Cardiac septum (tissue), 1 donor: ENCODE results near the gene RREB1. TPM values are rescaled to one million over a fixed set of nuclear protein-coding genes. Genes with fewer than 3 reads are reported as not detected.

ENCODE experiments used
- DNase-seq: peaks from one replicate; pipeline ENCODE4 v3.0.0-alpha.2; 2020; ENCODE audit warnings: low spot score
- intact Hi-C: fragments of 100-400 bp; cut with DNase I; formaldehyde crosslinking; loops from one replicate; pipeline ENCODE4 v1.14.0; 2022
- total RNA-seq: library from RNA; stranded (reverse); fragmentation: NEBNext Ultra II Directional; extraction: Animal tissue kit (Norgen Biotek cat#: 25700); gene quantifications from one replicate; pipeline ENCODE4 v1.2.1, GENCODE V29; 2021
- donor health status: DM: no; HTN: no; CAD: no.

The RREB1 gene
- total RNA-seq, 1 donor from 2014 or later: 27.8 TPM

- intact Hi-C loops: no loop called here
- DNase-seq: no peak
Measured at GRCh38 chr6:7175462-7175861, 67.7 kb downstream of the RREB1 start.

GRCh38 chr6:7176208-7176607 lies 68.4 kb downstream of the RREB1 start:
- no peak for DNase-seq
- intact Hi-C loops: no loop called here

GRCh38 chr6:7178280-7178679 lies 70.5 kb downstream of the RREB1 start:
- intact Hi-C loops: no loop called here
- DNase-seq: no peak

- no peak for DNase-seq
- intact Hi-C loops: no loop called here
Measured at GRCh38 chr6:7180751-7181150, 73.0 kb downstream of the RREB1 start.

DNA sequence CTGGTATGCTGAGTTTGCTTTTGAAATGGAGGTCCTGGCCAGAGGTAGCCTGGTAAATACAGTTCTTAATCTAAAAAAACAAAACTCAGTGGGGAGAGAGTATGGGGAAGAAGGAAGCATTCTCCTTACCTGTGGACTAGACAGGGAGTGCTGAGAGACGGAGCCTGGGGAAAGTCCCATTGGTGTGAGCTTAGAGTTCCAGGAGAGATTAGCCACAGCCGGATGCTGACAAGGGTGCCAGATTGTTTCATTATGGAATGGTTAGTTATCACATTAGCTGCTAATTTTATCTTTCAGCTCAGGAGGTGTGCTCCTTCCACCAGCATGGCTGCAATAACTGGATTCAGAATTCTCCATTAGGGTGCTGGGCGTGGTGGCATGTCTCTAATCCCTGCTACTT lies 75.9 kb downstream of the RREB1 start:
- intact Hi-C loops: no loop called here
- DNase-seq: no peak

GRCh38 chr6:7184502-7184901 lies 76.7 kb downstream of the RREB1 start:
- DNase-seq: no peak
- intact Hi-C loops: no loop called here

- intact Hi-C loops: no loop called here
- no peak for DNase-seq
Measured at GRCh38 chr6:7185561-7185960, 77.8 kb downstream of the RREB1 start.

GRCh38 chr6:7188492-7188891 lies 80.7 kb downstream of the RREB1 start:
- intact Hi-C loops: no loop called here
- no peak for DNase-seq

DNA sequence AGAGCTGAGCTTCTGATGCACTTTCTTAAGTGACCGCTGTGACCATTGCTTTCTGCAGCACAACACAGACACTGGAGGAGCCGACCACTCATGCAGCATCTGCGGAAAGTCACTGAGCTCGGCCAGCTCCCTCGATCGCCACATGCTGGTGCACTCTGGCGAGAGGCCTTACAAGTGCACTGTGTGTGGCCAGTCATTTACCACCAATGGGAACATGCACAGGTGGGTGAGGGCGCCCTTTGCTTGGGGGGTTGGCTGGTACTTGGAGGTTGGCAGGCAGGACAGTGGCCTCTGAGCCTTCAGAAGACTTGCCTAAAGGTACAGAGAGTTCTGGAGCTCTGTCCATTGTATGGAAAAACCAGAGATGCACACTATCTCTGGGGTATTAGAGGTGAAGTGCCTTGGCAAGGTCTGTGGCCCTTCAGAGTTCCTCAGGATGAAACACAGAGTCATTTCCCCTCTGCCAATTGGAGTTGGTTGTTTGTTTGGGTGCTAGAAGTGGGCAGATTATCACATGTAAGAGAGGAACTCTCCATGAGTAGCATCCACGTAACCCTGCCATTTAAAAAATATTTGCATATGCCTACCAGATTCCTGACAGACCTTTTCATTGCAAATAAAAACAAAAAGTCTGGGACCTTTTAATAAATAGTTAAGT lies 81.5 kb downstream of the RREB1 start:
- DNase-seq: no peak

DNA sequence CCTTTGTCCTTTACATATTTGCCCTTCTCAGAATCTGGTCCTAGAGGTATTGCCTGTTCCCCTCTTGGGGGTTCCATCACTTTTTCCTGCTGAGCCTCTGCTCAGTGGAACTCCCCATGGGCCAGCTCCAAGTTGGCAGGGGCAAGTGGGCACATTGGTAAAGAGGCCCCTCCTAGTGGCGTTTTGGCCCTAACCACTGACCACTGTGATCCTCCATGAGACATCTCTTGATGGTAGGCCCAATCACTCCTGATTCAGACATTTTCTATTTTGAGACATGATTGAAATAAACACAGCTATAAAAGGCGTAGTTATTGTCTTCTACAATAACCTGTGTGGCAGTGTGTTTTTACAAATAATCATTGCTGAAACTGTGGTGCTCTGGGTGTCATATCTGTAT lies 83.0 kb downstream of the RREB1 start:
- intact Hi-C loops: no loop called here
- no peak for DNase-seq

More for the DNA sequence above, 81.5 kb downstream of the RREB1 start:
- intact Hi-C loops: no loop called here

- no peak for DNase-seq
- intact Hi-C loops: no loop called here
Measured at GRCh38 chr6:7193122-7193521, 85.4 kb downstream of the RREB1 start.

GRCh38 chr6:7194657-7195056 lies 86.9 kb downstream of the RREB1 start:
- intact Hi-C loops: no loop called here
- no peak for DNase-seq

DNA sequence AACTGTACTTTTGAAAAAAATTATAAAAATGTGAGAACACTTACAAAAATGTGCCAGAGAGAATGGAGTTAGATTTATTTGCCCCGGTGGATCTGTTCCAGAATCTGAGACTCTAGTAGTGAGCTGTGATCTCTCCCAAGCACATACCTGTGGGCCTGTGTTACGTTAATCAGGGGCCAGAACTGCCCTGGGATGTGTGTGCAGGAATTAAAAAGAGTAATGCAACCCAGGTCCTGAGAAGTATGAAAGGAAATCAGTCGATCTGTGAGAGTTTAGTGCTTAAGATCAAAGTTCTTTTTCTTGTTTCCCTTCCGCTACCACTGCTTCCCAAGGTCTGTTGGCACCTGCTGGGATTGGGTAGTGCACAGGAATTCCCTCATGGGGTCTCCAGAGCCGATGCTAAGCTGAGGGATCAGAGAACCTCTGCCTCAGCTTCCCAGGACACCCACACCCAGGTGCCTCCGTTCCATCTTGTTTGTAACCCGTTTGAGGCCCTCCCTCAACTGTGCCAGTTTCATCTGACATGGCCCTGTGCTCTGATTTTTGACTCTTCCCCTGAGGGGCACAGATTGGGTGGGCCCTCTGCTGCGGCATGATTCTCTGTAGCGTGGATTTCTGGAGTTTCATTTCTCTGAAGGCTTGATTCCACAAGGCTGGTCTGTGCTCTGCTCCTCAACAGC lies 87.7 kb downstream of the RREB1 start:
- intact Hi-C loops: no loop called here

DNA sequence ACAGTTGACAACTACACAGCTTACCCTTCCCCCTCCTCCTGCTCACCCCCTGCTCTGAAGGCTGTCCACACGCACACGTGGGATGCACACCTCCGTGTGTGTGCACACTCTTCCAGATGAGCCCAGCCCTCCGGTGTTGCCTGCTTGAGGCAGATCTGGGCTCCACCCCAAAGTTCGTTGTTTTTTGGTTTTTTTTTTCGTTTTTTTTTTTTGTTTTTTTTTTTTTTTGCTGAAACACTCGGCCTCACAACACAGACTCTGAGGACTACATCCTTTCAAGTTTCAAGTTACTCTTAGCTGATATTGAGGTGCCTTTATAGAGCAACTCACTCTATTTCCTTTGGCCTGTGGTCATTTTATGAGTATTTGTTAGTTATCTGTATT lies 88.2 kb downstream of the RREB1 start:
- no peak for DNase-seq
- intact Hi-C loops: no loop called here

More for the DNA sequence above, 87.7 kb downstream of the RREB1 start:
- no peak for DNase-seq

DNA sequence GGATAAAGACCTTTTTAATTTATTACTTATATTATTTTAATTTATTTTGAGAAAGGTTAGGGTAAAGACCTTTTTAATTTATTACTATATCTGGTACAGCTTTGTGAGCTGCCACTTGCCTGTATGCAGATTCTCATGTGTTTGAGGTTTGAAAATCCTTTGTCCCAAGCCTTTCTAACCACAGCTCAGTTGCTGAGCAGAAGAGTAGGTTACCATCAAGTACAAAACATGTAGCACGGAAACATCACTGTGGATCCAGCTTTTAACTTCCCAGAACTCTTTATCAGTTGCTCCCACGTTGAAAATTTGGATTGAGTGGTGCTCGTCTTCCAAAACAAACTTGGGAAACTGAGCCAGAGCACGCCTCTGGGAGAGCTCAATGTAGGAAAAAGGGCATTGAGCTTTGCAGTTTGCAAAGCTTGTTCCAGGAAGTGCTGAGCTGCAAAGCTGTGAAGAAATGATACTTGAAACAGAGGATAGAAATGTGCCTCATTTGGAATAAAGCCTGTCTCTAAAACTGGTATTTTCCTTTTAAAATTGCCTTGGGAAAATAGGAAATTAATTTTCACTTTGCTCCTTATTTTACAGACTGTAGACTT lies 89.0 kb downstream of the RREB1 start:
- DNase-seq: no peak
- intact Hi-C loops: no loop called here

DNA sequence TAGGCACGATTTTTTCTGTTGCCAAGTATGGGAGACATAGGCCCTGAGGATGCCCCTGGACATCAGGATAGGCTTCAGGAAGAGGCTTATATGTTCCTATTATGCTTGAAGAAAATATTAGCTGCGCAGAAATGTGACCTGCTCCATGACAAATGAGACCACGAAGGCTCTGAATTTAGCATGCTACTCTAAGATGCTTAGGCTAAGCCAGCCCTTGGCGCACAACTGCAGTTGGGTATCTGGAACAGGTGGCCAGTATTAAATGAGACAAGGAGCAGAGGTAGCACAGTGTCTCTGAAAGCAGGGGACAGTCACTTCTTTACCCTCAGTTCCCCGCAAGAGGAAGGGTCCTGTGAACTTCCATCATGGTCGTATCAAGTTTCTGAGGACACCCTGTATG lies 90.0 kb downstream of the RREB1 start:
- DNase-seq: no peak
- intact Hi-C loops: no loop called here

DNA sequence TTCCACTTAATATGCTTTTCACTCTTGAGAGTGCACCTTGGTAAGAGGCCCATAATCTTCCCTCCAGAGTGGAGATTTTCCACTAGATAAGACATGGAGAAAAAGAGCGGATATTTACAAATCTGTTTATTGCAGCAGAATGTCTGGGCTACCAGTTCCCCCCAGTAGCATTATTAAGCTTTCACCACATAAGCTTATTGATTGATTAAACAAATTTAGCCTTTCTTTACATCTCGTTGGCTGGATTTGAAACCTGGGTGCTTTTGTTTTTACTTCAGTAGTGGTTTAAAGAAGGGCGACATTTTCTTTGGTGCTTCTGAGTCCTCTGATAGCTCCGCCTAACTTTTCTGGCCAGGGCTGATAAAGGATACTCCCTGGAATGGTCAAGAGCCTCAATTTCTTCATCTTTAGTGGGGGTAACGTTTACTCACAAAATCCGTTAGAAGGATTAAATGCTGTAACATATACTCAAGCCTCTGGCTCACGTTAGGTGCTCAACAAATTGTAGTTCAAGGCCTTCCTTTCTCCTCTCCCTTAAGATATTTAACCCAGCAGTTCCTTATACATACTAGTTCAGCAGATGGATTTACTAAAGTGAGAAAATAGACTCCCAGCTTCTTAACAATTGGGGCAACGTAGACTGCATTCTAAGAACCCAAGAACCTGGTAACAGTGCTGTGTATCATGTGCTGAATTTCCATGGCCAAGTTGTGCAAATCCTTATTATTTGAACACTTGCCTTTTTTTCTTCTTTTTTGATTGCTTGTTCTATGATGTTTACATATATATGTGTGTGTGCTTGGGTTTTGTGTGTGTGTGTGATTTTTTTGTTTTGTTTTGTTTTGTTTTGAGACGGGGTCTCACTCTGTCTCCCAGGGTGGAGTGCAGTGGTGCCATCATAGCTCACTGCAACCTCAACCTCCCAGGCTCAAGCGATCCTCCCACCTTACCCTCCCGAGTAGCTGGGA lies 91.4 kb downstream of the RREB1 start:
- no peak for DNase-seq
- intact Hi-C loops: no loop called here

DNA sequence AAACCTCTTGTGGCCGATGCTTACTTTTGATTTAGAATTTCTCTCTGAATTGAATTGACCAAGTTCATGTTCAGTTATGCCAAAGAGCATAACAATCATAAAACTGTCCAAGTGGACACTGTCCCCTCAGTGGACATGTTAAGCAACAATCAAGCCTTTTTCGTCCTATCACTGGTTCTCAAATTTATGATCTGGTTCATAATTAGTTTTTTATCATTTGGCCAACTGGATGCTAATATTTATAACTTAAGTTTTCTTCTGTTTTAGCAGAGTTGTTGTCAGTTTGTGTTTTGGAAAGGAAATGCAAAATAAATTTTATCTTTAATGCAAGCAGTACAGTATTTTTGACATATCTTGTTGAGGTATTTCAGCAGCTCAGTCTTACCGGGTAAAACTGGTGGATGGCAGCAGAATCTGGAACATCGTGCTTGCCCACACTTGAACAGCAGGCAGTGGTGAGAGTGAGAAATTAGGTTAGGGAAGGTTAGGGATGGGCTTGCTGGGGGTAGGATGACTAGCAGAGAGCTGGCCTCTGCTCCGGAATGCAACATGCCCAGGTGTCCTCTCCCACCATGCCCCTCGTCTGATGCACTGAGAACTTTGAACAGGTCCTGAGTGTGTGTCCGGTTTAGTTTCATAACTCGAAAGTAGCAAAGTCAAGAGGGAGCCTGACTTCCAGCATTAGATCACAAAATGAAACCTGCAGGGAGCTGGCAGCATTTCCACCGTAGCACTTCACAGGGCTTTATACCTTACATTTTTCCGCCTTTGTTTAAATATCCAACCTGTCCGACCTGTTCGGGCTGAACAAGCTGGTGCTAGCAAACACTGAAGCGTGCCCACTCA lies 93.1 kb downstream of the RREB1 start:
- DNase-seq: no peak
- intact Hi-C loops: no loop called here

DNA sequence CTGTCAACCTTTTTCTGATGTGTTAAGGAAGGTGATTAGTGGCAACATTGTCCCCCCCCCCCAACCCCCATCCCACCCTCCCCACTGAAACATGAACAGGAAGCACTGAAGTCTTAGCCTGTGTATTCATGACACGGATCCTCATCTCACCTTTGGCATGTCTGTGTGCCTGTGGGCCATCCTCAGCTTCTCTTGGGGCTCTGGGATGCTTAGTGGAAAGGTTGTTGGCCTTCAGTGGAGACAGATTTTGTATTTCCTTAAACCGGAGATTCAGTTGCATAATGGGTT lies 93.6 kb downstream of the RREB1 start:
- DNase-seq: no peak
- intact Hi-C loops: no loop called here
